Tibial nerve (tissue), 4 donors: ENCODE results near the gene IMPA2.

Source experiments
- CTCF ChIP-seq, 5 experiments: fragments of 200-600 bp in 3 of 5; fragments of 450-650 bp in 2 of 5; sonication (generic) in 3 of 5; IDR thresholded peaks; one replicate each; pipeline ENCODE4 v1.5.1; 2016 to 2019; ENCODE audit warnings: antibody characterized with exemption in 5 of 5, mild to moderate bottlenecking in 3 of 5, moderate library complexity in 2 of 5
- EP300 ChIP-seq, 2 donors: sonication (generic); formaldehyde crosslinking; IDR thresholded peaks; one replicate each; pipeline ENCODE4 v1.6.1; 2017; ENCODE audit warnings: antibody characterized with exemption in 2 of 2, mild to moderate bottlenecking in 1 of 2
- POLR2A ChIP-seq, 2 donors: fragments of 450-650 bp; IDR thresholded peaks; one replicate each; pipeline ENCODE4 v1.6.1; 2017; ENCODE audit warnings: antibody characterized with exemption in 2 of 2, mild to moderate bottlenecking in 2 of 2, moderate library complexity in 2 of 2

GRCh38 chr18:12027480-12027879 lies 46.2 kb downstream of the IMPA2 start:
- TF ChIP-seq CTCF (IDR thresholded peaks at IDR 0.05): no peak
- no peak for TF ChIP-seq POLR2A (IDR thresholded peaks at IDR 0.05)
- no peak for TF ChIP-seq EP300 (IDR thresholded peaks at IDR 0.05)
